ENCODE data around the gene ITGA8. TPM values are rescaled to one million over a fixed set of nuclear protein-coding genes. Genes with fewer than 3 reads are reported as not detected.

The ITGA8 gene
- total and polyA plus RNA-seq, 2 of the 13 experiments (the other 11 are each of a cell fraction or from before 2014, with no cell fraction given) = not detected

DNA sequence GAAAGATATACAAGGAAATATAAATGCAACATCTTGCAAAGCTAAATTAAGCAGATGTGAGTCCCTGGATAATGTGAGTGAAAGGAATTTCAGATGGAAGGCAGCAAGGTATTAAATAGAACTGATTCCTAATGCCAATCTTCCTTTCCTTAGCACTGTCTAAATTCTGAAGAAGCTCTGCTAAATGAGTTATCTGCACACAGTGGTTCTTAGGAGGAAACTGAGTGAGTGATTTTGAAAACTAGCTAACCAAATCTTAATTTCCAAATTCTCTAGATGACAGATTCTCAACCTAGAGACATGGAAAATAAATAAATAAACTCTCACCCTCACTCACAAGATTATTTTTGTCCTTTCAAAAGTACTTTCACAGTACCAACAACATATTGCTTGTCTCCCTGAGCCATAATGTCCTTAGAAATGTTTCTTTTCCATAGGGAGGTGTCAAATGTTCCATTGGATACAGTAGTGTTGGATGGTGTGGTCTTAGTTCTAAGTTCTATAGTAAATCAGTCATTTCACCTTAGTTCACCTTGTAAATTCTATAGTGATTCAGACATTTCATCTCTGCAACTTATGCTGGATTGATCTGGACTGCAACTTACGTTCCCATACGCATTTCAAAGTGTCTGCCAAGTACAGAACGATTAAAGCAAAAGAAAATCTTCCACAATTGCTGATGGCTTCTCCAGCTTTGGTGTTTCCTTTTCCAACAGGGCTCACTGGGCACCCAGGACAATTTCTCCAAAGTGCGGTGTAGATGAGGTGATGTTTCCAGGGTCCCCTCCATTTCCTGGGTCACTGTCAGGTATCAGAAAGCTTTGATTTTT, 203.3 kb downstream of the ITGA8 start:
- H3K4me2 ChIP-seq (ENCODE audit: low read depth, low read length) = no peak overlapping the region
- intact Hi-C loops (cut with micrococcal nuclease; ENCODE audit: unreplicated experiment) (no loop called here), in situ Hi-C loops (cut with HindIII; ENCODE audit: extremely low pct_ligation_motif_present, low pct_unique_long_range_greater_than_20kb) (no loop called here)
- H3K36me3 ChIP-seq (replicated peaks in 1 of 2; ENCODE audit: control insufficient read depth in 1 of 2, insufficient read depth in 2 of 2, low read length in 2 of 2) = no peaks in the 10 kb centered on the region
- no peak for TF ChIP-seq ZNF720 (CRISPR knock-in tag; IDR thresholded peaks at IDR 0.05)
- no peak for TF ChIP-seq ZBTB21 (CRISPR knock-in tag; IDR thresholded peaks at IDR 0.05)
- no peak for TF ChIP-seq YEATS4 (CRISPR knock-in tag; IDR thresholded peaks at IDR 0.05; ENCODE audit: borderline replicate concordance)
- no peak for TF ChIP-seq ZBTB26 (CRISPR knock-in tag; IDR thresholded peaks at IDR 0.05; ENCODE audit: borderline replicate concordance)
- no peak for TF ChIP-seq ZNF329 (CRISPR knock-in tag; IDR thresholded peaks at IDR 0.05; ENCODE audit: low read depth)
- TF ChIP-seq ZNF768 (CRISPR knock-in tag; IDR thresholded peaks at IDR 0.05) = no peak
- TF ChIP-seq, protein P1, sequence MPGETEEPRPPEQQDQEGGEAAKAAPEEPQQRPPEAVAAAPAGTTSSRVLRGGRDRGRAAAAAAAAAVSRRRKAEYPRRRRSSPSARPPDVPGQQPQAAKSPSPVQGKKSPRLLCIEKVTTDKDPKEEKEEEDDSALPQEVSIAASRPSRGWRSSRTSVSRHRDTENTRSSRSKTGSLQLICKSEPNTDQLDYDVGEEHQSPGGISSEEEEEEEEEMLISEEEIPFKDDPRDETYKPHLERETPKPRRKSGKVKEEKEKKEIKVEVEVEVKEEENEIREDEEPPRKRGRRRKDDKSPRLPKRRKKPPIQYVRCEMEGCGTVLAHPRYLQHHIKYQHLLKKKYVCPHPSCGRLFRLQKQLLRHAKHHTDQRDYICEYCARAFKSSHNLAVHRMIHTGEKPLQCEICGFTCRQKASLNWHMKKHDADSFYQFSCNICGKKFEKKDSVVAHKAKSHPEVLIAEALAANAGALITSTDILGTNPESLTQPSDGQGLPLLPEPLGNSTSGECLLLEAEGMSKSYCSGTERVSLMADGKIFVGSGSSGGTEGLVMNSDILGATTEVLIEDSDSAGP (CRISPR knock-in tag; IDR thresholded peaks at IDR 0.05; ENCODE audit: borderline replicate concordance) = no peak
- TF ChIP-seq ZBTB1 (CRISPR knock-in tag; IDR thresholded peaks at IDR 0.05; ENCODE audit: borderline replicate concordance) = no peak
- TF ChIP-seq DMAP1 (CRISPR knock-in tag; IDR thresholded peaks at IDR 0.05) = no peak
- no peak for TF ChIP-seq ZFP62 (CRISPR knock-in tag; IDR thresholded peaks at IDR 0.05)
- TF ChIP-seq, protein P2, sequence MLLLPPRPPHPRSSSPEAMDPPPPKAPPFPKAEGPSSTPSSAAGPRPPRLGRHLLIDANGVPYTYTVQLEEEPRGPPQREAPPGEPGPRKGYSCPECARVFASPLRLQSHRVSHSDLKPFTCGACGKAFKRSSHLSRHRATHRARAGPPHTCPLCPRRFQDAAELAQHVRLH (CRISPR knock-in tag; IDR thresholded peaks at IDR 0.05; ENCODE audit: borderline replicate concordance, low read depth) = no peak
- no peak for TF ChIP-seq ZNF44 (CRISPR knock-in tag; IDR thresholded peaks at IDR 0.05)
- no peak for TF ChIP-seq TBP (CRISPR knock-in tag; IDR thresholded peaks at IDR 0.05)
- no peaks in the 10 kb centered on the region for H3K4me1 ChIP-seq (ENCODE audit: insufficient read depth, low read length)
- no peak for DNase-seq (ENCODE audit: low spot score)
- no peak for ATAC-seq
- no peak overlapping the region for H3K9ac ChIP-seq (ENCODE audit: insufficient read depth, low read depth, low read length)
- ChIA-PET POLR2A (no interaction called here), CTCF (ENCODE audit: low intra/inter-chr PET ratio, low total read pairs) (no interaction called here)
- no peaks in the 10 kb centered on the region for H3K9me3 ChIP-seq (ENCODE audit: low read length)
- H3K4me3 ChIP-seq (replicated peaks in 1 of 3; ENCODE audit: insufficient read depth in 1 of 3, low read depth in 2 of 3, low read length in 3 of 3) = no peak overlapping the region
- no peak overlapping the region for H3K27ac ChIP-seq (ENCODE audit: extremely low read length, insufficient read depth, low read length)
- no TSS peak for BruUV-seq (replicated peaks)
- no peak for FAIRE-seq
- H3K27me3 ChIP-seq (ENCODE audit: control insufficient read depth in 1 of 2, insufficient read depth in 2 of 2, low read length in 2 of 2) = peaks cover 0 to 13% of the 10 kb centered on the region in 2 experiments; a peak in 2 of 5 replicates
- H4K20me1 ChIP-seq (ENCODE audit: insufficient read depth, low read length) = no peaks in the 10 kb centered on the region
- 25% methylated on average over 4 of the region's 4 CpGs for WGBS (ENCODE audit: low lambda C conversion rate)
- no peak overlapping the region for H2AFZ ChIP-seq (ENCODE audit: low read length)
- H3K79me2 ChIP-seq (ENCODE audit: insufficient read depth, low read length) = no peaks in the 10 kb centered on the region

Data from HepG2 (cell line).